ENCODE results near the gene METTL22. TPM values are rescaled to one million over a fixed set of nuclear protein-coding genes. Genes with fewer than 3 reads are reported as not detected.

METTL22 gene
- polyA plus RNA-seq, 4 donors: 14.1 to 23.3 (median 15.5) TPM

DNA sequence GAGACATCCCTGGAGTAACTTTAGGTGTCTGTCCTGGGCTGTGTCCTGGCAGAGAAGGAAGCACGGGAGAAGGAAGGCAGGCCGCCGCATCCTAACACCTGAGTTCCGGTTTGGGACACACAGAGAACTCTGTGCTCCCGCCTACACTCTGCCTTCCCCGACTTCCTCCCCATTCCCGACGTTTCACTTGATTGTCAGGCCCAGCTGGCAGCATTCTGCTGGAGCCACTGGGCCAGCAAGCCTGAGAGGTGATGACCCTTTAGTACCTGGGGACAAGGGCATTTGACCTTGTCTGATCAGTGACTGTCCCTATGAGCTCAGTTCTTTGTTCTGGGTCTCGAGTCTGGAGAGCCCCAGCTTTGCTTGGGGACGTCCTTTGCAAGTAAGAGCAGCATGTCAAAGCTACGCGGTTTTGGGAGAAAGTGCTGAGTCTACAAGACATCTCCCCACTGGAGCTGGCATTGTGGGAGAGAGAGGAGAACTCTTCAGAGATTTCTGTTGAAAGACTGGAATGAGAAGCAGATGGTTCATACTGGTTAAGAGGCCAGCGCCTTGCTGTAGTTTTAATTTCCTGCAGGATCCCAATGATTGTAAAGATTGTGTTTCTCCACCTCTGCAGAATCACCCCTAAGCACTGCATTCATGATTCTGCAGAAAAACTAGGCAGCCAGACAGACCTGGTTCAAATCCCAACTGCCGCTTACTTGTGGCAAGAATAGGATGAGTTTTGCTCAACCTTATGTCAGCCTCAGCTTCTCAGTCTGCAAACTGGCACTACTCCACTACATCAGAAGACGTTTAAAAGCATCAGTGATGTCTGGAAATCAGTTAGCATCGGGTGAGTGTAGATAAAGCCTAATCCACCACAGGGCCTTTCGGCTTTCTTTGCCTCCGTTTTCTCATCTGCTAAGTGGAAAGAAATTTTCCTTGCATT lies 73.6 kb downstream of the METTL22 start:
- WGBS, 3 donors: 84 to 86% (median 86%) methylated on average over 18 of the region's 18 CpGs
- DNase-seq (no peak), FAIRE-seq (no peak)
- peaks cover 0 to 12% of the 10 kb centered on the region in 2 donors for H3K9me3 ChIP-seq (ENCODE audit: control insufficient read depth in 2 of 2, insufficient read depth in 1 of 2, low read depth in 1 of 2, low read length in 1 of 2)
- H3K4me1 ChIP-seq (ENCODE audit: control insufficient read depth in 3 of 3, insufficient read depth in 2 of 3, low read depth in 1 of 3, low read length in 2 of 3): peaks cover 0 to 4% (median 0%) of the 10 kb centered on the region in 3 donors
- H3K36me3 ChIP-seq (ENCODE audit: control insufficient read depth in 3 of 3, insufficient read depth in 2 of 3, low read depth in 1 of 3, low read length in 3 of 3): peaks cover 0 to 18% (median 0%) of the 10 kb centered on the region in 3 donors
- H3K27ac ChIP-seq (ENCODE audit: low read depth in 1 of 3, low read length in 2 of 3): no peak overlapping the region
- H3K27me3 ChIP-seq (ENCODE audit: control insufficient read depth in 3 of 3, insufficient read depth in 3 of 3, low read length in 3 of 3): no peaks in the 10 kb centered on the region
- H3K4me3 ChIP-seq (ENCODE audit: low read depth in 1 of 3, low read length in 3 of 3): no peak overlapping the region

DNA sequence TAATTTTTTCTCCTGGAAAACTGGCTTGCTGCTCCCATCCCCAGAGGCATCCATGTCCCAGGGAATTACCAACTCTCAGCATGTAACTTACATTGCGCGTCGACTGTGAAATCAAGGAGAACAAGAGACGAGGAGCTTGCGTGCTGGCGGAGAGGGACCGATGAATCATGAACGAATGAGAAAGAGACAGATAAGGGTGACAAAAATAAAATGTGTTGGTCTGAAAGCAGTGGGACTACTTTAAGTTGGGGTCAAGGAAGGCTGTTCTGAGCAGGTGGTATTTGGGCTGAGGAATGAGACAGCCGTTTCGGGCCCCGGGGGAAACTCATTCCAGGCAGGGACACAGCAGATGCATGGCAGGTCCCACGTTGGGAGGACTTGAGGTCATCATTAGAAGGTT lies 75.4 kb downstream of the METTL22 start:
- H3K4me1 ChIP-seq (ENCODE audit: control insufficient read depth in 3 of 3, insufficient read depth in 2 of 3, low read depth in 1 of 3, low read length in 2 of 3): peaks cover 0 to 4% (median 0%) of the 10 kb centered on the region in 3 donors
- no peaks in the 10 kb centered on the region for H3K27me3 ChIP-seq (ENCODE audit: control insufficient read depth in 3 of 3, insufficient read depth in 3 of 3, low read length in 3 of 3)
- H3K27ac ChIP-seq (ENCODE audit: low read depth in 1 of 3, low read length in 2 of 3): no peak overlapping the region
- WGBS, 3 donors: 86 to 87% (median 87%) methylated on average over 12 of the region's 12 CpGs
- FAIRE-seq (no peak), DNase-seq (no peak)
- peaks cover 0 to 8% of the 10 kb centered on the region in 2 donors for H3K9me3 ChIP-seq (ENCODE audit: control insufficient read depth in 2 of 2, insufficient read depth in 1 of 2, low read depth in 1 of 2, low read length in 1 of 2)
- H3K4me3 ChIP-seq (ENCODE audit: low read depth in 1 of 3, low read length in 3 of 3): no peak overlapping the region
- H3K36me3 ChIP-seq (ENCODE audit: control insufficient read depth in 3 of 3, insufficient read depth in 2 of 3, low read depth in 1 of 3, low read length in 3 of 3): peaks cover 0 to 14% (median 0%) of the 10 kb centered on the region in 3 donors

DNA sequence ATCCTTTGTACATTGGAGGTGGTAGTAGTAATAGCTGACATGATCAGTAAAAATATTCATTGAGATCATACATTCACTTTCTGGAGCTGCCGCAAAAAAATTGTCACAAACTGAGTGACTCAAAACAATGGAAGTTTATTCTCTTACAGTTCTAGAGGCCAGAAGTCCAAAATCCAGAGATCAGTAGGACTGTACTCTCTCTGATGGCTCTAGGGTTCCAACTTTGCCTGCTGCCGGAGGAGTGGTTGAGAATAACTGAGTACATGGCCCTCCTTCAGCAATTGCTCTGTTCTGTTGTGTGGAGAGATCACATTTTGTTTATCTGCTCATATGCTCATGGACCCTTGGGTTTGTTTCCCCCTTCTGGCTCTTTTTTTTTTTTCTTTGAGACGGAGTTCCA lies 76.5 kb downstream of the METTL22 start:
- Histone ChIP-seq H3K4me1 (ENCODE audit: control insufficient read depth in 3 of 3, insufficient read depth in 2 of 3, low read depth in 1 of 3, low read length in 2 of 3) (no peaks in the 10 kb centered on the region), H3K4me3 (ENCODE audit: low read depth in 1 of 3, low read length in 3 of 3) (no peak overlapping the region), H3K9me3 (ENCODE audit: control insufficient read depth in 2 of 2, insufficient read depth in 1 of 2, low read depth in 1 of 2, low read length in 1 of 2) (no peaks in the 10 kb centered on the region), H3K27me3 (ENCODE audit: control insufficient read depth in 3 of 3, insufficient read depth in 3 of 3, low read length in 3 of 3) (no peaks in the 10 kb centered on the region), H3K27ac (ENCODE audit: low read depth in 1 of 3, low read length in 2 of 3) (no peak overlapping the region), H3K36me3 (ENCODE audit: control insufficient read depth in 3 of 3, insufficient read depth in 2 of 3, low read depth in 1 of 3, low read length in 3 of 3) (peaks cover 0 to 18% (median 0%) of the 10 kb centered on the region in 3 donors)
- no peak for FAIRE-seq
- 24 to 27% (median 27%) methylated on average over 3 of the region's 3 CpGs for WGBS, 3 donors
- DNase-seq: peak; percentile 61 to 85

Other genes with a start within 250 kb of the METTL22 start
- not detected for gene TMEM114, start 31.2 kb upstream of the METTL22 start, polyA plus RNA-seq
- gene ABAT, start 52.9 kb downstream of the METTL22 start, polyA plus RNA-seq: 10 to 100 TPM; 13.4 to 41.6 (median 34.6) TPM
- 10 to 100 TPM in 3 of 4 donors, 1 to 10 TPM in 1; 8.7 to 21.1 (median 13.0) TPM for gene TMEM186, start 175.9 kb downstream of the METTL22 start, polyA plus RNA-seq
- gene PMM2, start 176.1 kb downstream of the METTL22 start, polyA plus RNA-seq: 10 to 100 TPM; 21.1 to 48.1 (median 36.0) TPM
- gene CARHSP1, start 247.3 kb downstream of the METTL22 start, polyA plus RNA-seq: 100 to 1,000 TPM in 1 of 4 donors, 10 to 100 TPM in 3; 51.6 to 103 (median 88.8) TPM